Measurements from ENCODE around the gene SCUBE1.

Gene SCUBE1

DNA sequence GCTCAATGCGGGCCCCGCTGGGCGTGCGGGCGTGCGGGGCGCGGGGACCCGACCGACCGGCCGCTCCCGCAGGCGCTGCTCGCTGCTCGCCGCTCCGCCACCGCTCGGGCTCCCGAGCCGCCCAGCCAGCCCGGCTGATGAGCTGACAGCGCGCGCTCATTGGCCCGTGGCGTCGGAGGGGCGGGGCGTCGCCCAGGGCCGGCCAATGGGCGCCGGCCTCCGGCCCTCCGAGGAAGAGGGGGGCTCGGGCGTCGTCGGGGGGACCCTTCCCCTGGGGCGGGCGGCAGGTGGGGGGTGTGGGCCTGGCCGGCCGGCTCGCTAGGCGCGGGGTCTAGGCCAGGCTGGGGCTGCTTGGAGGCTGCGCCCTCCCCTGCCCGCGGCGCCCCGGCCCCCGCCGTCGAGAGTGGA lies at the start of gene SCUBE1:
Gene SCUBE1 (minus strand): TSS at position 111 of the 408 bp plus-strand sequence. CDS start 111 bp downstream, outside the sequence.
- DNase-seq: peak; percentile 63

GRCh38 chr22:43392385-43392989 lies 49.3 kb upstream of the SCUBE1 start:
- no peak for DNase-seq

DNA sequence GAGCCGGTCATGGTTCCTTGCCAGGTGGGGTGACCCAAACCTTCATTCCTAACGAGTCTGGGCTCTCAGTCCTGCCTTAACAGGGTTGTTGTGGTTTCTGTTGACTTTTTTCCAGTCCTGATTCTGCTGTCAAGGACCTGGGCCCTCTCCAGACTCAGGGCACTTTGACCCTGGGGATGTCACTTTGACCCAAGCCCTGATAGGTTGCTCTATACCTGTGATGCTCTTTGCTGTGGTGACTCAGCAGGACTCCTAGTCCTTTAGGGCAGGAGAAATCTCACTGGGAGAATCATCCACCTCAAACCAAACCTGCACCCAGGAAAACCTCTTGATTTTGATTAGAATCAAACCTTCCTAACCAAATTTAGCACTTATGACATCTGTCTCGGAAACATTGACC lies 48.1 kb upstream of the SCUBE1 start:
- no peak for DNase-seq

GRCh38 chr22:43390872-43391271 lies 47.7 kb upstream of the SCUBE1 start:
- DNase-seq: no peak

DNA sequence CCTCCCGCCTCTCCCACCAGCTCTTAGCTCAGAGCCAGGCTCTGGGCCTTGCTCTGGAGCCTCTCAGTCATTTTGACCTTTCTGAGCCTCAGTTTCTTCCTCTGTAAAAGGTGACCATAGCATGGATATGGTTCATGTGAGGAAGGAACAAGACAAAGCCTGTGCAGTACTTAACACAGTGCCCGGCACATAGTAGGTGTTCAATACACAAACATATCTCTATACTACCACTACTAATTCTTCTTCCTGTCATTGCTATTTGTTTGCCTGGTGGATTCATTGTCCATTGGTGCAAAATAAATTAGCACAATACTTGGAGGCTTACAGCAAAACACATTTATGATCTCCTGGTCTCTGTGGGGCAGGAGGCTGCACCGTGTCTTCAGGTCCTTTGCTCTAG lies 47.0 kb upstream of the SCUBE1 start:
- DNase-seq: no peak

DNA sequence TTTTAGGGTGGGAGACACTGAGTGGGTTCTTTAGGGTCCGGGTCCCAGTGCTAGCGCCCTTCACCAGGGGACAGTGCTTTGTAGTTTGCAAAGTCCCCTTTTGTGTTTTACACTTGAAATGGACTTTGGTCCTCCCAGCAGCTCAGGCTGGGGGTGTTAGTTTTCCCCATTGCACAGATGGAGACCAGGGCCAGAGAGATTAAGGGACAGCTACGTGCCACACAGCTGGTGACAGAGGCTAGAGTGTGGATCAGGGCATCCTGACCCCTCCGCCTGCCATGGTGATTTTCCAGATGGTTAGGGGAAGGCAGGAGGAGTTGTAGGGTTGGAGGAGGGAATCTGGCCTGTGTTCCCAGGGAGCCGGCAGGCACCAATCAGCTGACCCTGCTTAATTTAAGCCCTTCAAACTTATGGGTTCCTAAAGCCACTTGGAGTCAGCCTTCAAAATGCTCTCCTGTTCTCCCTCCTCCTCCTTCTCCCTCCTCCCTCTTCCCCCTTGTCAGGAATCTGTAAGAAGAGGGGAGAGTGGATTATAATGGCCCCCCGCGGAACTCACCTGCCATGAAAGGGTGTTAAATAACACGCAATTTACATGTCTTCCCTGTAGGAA lies 46.2 kb upstream of the SCUBE1 start:
- no peak for DNase-seq

DNA sequence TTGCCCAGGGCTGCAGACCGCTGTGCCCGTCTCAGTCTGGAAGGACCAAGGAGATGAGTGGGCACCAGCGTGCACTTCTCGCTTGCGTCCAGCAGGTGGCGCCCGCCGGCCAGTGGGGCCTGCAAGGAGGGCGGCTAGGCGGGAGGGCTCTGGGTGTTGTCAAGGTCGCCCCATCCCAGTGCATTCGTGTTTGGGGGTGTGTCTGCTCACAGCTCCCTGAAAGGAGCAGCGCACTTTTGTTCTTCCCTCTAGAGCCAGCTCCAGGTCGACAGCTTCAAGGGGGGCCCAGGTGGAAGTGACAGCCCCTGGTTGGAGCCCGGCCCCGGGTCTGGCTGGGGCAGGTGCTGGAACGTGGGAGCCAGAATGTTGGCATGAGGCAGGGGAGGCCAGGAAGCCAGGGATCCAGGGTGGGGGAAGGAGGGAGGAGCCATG lies 45.3 kb upstream of the SCUBE1 start:
- DNase-seq: peak; percentile 85

DNA sequence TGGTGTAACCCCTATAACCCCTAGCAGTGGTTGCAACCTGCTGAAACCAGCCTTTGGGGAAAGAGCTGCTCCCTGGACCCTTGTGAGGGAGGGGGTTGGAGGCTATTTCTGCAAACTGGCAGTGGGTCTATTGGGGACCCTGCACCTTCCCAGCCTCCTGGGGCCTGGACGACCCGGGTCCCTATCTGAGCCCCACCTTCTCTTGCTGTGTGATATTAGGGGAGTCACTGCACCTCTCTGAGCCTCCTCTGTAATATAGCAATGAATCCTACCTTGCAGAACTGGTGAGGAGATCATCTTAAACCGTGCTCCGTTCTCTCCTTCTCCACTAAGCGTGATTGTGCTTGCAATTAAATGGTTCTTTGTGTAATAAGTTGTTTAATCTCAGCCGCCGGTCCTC lies 44.6 kb upstream of the SCUBE1 start:
- DNase-seq: no peak

DNA sequence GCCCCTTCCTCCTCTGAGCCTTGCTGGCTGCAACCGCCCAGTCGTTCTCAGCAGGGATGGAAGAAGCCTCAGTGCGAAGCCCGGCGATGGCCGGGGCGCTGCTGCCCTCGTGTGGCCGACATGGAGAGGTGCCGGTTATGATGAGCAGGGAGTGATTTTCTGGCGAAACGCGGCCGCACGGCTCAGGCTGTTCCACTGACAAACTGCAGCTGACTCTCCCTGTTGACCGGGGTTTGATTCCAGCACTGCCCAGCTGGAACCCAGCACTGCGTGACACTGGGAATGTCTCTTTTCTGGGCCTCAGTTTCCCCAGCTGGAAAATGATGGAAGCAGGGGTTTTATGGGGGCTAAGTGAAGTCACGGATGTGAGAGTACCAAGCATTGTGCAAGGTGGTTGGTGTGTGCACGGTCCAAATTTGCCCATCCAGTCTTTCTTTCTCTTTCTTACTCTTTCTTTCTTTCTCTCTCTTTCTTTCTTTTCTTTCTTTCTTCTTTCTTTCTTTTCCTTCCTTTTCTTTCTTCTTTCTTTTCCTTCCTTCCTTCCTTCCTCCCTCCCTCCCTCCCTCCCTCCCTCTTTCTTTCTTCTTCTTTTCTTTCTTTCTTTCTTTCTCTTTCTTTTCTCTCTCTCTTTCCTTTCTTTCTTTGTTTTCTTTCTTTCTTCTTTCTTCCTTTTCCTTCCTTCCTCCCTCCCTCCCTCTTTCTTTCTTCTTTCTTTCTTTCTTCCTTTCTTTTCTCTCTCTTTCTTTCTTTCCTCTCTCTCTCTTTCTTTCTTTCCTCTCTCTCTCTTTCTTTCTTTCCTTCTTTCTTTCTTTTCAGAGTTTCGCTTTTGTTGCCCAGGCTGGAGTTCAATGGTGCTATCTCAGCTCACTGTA lies 42.8 kb upstream of the SCUBE1 start:
- peak; percentile 82 for DNase-seq

GRCh38 chr22:43384863-43385262 lies 41.7 kb upstream of the SCUBE1 start:
- DNase-seq: no peak

DNA sequence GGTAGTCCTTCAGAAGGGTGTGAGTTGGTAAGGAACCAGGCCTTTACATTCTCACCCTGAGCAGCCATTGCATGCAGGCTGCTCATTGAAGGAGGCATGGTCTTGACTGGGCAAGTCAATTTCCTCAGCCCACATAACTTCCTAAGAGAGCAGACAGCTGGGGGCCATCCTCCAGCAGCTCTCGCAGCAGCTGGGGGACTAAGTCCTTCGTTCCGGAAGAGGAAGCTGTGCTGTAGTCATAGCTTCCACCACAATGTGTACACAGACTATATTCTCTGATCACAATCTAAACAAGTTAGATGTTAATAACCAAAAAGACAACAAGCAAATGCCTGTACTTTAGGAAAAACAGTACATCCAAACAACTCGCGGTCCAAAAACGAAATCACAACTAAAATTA lies 38.5 kb upstream of the SCUBE1 start:
- no peak for DNase-seq

GRCh38 chr22:43377896-43378704 lies 34.9 kb upstream of the SCUBE1 start:
- no peak for DNase-seq

DNA sequence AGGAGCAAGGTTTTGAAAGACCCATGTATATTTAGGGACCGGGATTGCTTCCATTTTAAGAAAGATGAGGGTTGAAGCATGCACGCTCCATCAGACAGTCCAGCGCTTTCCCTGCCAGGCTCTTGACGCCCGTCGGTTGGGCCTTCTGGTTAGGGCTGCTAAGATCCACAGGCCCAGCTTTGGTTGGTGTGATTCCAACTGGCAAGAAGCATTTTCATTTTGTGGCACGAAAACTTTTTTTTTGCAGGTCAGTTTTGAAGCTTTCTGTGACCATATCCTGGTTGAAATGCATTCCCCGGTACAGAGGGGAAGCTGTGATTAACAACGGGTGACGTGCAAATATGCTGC lies 34.4 kb upstream of the SCUBE1 start:
- no peak for DNase-seq

DNA sequence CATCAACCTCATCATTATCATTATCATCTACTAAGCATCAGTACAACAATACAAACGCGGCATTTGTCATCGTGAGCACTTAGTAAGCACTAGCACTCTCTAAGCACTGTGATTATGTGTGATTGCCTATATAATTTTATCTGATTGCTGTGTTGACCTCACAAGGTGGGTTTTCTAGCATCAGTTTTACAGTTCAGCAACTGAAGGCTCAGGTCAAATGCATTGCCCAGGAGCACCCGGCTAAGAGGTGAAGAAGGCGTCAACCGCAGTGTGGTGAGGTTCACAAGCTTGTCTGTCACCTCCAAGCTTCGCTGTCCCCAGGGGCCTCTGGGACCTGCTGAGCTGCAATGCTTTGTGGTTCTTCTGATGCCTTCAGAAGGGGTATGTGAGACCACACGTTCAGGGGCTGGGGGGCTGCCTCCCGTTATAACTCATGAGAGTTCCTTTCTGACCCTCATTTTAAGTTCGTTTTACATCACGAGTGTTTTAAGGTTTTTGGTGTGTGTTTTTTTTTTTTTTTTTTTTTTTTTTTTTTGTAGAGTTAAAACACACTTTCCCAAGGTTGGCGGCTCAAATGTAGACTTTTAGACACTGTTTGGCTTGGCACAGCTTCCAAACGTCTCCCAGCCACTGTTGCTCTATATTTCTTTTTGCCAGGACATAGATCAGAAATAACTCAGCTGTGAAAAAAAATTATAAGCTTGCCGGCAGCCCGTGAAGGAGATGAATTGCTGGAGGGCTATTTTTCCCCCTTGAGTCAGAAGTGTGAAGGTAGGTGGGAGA lies 33.8 kb upstream of the SCUBE1 start:
- DNase-seq: peak; percentile 12

DNA sequence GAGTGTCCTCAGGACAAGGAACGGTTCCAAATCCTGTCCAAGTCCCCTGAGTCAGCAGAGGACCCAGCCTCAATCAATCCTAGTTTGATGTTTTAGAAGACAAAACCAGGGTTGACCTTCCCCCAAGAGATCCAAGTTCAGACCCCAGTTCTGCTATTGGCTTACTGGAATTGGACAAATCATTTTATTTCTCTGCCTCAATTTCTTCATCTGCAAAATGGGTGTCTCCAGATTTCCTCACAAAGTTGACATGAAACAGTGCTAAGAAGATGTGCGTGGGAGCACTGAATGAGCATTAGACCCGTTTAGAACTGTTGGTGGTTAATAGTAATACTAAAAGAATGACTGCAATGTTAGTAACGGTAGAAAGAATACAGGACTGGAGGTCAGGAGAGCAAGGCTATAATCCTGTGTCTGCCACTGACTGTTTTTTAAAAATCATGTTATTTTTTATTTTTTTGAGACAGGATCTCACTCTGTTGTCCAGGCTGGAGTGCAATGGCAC lies 32.8 kb upstream of the SCUBE1 start:
- no peak for DNase-seq

DNA sequence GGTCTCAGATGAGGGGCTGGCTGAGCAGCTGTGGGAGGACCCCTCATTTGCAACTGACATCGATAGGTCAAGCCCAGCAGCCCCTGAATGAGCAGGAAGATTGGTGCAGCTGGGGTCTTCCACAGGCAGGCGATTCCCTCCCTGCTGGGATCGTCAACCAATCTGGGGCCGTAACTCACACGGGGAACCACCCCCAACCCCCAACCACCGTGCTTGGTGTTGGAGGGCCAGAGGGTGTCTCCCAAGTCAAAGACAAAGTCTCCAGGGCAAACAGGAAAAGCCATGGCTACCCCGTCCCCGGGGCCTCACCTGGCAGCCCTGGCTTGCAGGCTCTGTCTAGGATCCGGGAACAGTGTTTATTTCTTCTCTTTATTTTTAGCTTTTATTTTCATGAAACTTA lies 26.9 kb upstream of the SCUBE1 start:
- DNase-seq: no peak

- no peak for DNase-seq
These were observed 22.7 kb upstream of the SCUBE1 start for GRCh38 chr22:43365715-43366440.

- DNase-seq: no peak
These were observed 20.9 kb upstream of the SCUBE1 start for GRCh38 chr22:43364169-43364435.

DNA sequence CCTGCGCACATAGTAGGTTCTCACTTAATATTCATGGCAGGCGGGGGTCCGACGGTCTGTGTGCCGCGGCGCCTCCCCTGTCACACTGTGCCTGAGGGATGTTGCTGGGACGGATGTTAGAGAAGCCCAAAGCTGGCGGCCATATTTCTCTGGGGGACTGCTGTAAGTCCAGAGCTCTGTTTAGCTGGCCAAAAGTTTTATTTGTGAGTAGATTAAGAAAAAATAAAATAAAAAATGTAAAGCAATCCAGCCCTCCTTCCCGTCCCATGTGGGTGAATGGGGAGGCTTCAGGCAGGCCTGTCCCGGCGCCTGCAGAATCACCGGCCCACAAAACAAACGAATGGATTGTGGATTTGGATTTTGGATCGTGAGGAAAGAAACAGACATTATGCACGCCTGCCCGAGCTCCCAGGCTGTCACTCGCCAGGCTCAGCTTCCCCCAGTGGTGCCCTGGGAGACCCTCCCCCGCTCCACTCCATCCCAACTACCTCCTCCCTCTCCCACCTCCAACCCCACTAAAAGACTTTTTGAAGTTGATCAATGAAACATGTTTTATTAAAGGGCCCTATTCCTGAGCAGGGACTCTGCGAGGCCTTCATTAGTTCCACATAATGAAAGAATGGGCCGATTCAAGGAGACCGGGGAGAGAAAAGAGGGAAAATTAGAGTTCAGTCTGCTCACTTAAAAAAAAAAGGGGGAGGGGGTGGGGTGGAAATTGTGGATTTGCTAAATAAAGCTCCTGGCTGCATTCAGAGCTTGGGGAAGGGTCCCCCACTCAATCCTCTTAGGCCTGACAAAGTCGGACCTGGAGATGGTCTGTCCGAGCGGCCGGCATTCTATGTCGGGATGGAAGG lies 20.4 kb upstream of the SCUBE1 start:
- DNase-seq: no peak

- DNase-seq: no peak
These were observed 17.4 kb upstream of the SCUBE1 start for GRCh38 chr22:43360576-43360975.

DNA sequence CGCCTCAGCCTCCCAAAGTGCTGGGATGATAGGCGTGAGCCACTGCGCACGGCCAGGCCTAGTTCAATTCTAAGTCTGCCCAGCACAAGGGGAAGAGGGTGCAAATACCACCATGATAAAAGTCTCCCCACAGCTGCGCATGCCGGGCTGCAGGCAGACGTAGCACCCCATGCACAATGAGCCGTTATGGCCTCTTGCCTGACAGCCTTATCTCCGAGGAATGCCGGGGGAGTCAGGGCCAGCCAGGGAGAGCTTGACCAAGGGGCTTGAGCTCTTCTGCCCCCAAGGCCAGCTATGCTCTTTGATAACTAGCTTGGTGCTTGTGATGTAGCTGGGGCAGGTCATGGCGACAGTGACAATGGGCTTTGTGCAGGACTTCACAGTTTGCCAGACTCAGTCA lies 13.7 kb upstream of the SCUBE1 start:
- DNase-seq: no peak
